Stimulated activated CD4-positive, alpha-beta T cell treated with anti-CD3 and anti-CD28 coated beads, Interleukin-12 subunit alpha, Interleukin-12 subunit beta, amount 100 ng/mL, for 24 hours (primary cell): Measurements from ENCODE around the gene PRTG.
"Not testable (repeated sequence)": the region's sequence is repeated elsewhere in the genome, so short reads cannot be mapped to it uniquely, and the experiment has no call there.

Experiments
- DNase-seq, 2 experiments: peaks; one replicate each; pipeline ENCODE4 v3.0.0-alpha.2; 2020; ENCODE audit warnings: low read depth in 2 of 2

The PRTG gene

GRCh38 chr15:55696221-55696620 is 46.7 kb downstream of the PRTG start:
- no peak for DNase-seq

- DNase-seq, result no peak
Observed at GRCh38 chr15:55695432-55695831, 47.5 kb downstream of the PRTG start.

GRCh38 chr15:55694652-55695150 is 48.3 kb downstream of the PRTG start:
- no peak for DNase-seq

GRCh38 chr15:55693116-55693515 is 49.8 kb downstream of the PRTG start:
- not testable (repeated sequence) for DNase-seq

GRCh38 chr15:55687792-55688191 is 55.2 kb downstream of the PRTG start:
- no peak for DNase-seq

GRCh38 chr15:55685286-55685685 is 57.7 kb downstream of the PRTG start:
- DNase-seq, result no peak

GRCh38 chr15:55683376-55683775 is 59.6 kb downstream of the PRTG start:
- no peak for DNase-seq

- DNase-seq, result no peak
Observed at GRCh38 chr15:55681631-55682030, 61.3 kb downstream of the PRTG start.

- DNase-seq, result no peak
Observed at GRCh38 chr15:55676507-55676906, 66.4 kb downstream of the PRTG start.

- DNase-seq, result no peak
Observed at GRCh38 chr15:55673287-55673686, 69.7 kb downstream of the PRTG start.

- DNase-seq, result no peak
Observed at GRCh38 chr15:55669270-55669669, 73.7 kb downstream of the PRTG start.

GRCh38 chr15:55665605-55666227 is 77.2 kb downstream of the PRTG start:
- DNase-seq, result no peak

GRCh38 chr15:55661428-55661827 is 81.5 kb downstream of the PRTG start:
- no peak for DNase-seq

- DNase-seq, result no peak
Observed at GRCh38 chr15:55660153-55660552, 82.8 kb downstream of the PRTG start.

- DNase-seq, result no peak
Observed at GRCh38 chr15:55659481-55659880, 83.5 kb downstream of the PRTG start.

- no peak for DNase-seq
Observed at GRCh38 chr15:55658886-55659285, 84.1 kb downstream of the PRTG start.

GRCh38 chr15:55654561-55655031 is 88.4 kb downstream of the PRTG start:
- DNase-seq, result no peak

- no peak for DNase-seq
Observed at GRCh38 chr15:55652909-55653495, 90.0 kb downstream of the PRTG start.

GRCh38 chr15:55652359-55652758 is 90.6 kb downstream of the PRTG start:
- DNase-seq, result no peak

- DNase-seq, result no peak
Observed at GRCh38 chr15:55649058-55649423, 93.9 kb downstream of the PRTG start.

GRCh38 chr15:55638764-55639163 is 104.2 kb downstream of the PRTG start:
- DNase-seq, result no peak

- DNase-seq, result no peak
Observed at GRCh38 chr15:55637086-55637485, 105.9 kb downstream of the PRTG start.

- DNase-seq, result no peak
Observed at GRCh38 chr15:55633731-55634130, 109.2 kb downstream of the PRTG start.

GRCh38 chr15:55632434-55632833 is 110.5 kb downstream of the PRTG start:
- no peak for DNase-seq
